GM18861 (cell line): Measurements from ENCODE around the gene TRAF3.

Source experiments
- ATAC-seq: cut with Tn5 transposase; IDR thresholded peaks from one replicate; pipeline ENCODE4 v1.9.1; 2021; ENCODE audit not compliant: unreplicated experiment

The TRAF3 gene

DNA sequence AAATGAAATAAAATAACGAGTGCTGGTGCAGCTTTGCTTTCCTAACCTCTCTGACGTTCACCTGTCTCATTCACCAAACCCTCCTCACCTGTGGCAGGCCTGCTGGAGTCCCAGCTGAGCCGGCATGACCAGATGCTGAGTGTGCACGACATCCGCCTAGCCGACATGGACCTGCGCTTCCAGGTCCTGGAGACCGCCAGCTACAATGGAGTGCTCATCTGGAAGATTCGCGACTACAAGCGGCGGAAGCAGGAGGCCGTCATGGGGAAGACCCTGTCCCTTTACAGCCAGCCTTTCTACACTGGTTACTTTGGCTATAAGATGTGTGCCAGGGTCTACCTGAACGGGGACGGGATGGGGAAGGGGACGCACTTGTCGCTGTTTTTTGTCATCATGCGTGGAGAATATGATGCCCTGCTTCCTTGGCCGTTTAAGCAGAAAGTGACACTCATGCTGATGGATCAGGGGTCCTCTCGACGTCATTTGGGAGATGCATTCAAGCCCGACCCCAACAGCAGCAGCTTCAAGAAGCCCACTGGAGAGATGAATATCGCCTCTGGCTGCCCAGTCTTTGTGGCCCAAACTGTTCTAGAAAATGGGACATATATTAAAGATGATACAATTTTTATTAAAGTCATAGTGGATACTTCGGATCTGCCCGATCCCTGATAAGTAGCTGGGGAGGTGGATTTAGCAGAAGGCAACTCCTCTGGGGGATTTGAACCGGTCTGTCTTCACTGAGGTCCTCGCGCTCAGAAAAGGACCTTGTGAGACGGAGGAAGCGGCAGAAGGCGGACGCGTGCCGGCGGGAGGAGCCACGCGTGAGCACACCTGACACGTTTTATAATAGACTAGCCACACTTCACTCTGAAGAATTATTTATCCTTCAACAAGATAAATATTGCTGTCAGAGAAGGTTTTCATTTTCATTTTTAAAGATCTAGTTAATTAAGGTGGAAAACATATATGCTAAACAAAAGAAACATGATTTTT is 128.2 kb downstream of the TRAF3 start:
- ATAC-seq = no peak

DNA sequence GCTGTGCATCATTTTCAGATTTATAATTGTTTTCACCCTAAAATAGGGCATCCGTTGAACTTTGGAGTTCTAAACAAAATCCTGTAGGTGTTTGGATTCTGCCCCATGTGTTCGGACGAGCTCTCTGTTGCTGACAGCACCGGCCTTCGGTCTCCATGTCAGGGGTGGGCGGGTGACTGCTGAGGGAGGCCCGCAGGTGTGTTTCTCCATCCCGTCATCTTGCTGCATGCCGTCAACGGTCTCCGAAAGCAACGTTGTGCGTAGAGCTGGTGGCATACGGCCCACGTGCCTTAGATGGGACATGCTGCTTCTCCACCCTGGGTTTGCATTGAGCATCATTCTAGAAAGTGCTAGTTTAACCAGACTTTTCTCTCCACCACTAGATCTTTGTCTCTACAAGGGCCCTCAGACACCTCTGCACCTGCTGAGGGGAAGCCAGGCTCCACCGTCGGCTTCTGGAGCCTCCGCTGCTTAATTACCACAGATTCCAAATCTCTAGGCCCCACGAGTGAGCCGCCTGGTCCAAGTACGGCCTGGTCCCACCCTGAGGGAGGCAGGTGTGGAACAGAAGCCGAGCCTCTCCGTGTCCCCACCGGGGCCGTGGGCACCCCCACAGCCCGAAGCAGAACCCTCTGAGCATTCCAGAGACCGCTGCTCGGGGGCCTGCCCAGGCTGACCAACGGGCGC is 129.5 kb downstream of the TRAF3 start:
- no peak for ATAC-seq

DNA sequence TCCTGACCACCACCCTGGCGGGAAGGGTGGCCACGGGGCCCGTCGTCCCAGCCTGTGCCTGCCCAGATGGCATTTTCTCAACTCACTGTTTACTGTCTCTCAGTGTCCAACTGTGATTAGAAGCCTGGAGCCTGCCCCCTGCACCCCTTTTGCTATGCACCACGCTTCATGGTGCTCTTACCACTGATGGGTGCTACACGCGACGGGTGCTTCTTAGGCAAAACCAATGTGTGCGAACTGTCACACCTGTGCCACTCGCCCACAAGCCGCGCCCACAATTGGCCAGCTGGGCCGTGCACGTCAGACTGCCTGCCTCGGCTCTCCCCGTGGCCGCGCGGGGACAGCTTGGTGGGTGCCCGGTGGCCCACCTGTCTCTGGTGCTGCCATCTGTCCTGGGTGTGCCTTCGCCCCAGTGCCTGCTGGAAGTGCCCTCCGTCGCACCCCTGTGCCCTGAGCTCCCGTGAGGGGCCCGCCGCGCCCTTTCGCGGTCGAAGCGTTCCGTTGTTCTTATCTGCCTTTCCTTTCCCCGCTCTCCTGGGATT is 130.1 kb downstream of the TRAF3 start:
- ATAC-seq = no peak

DNA sequence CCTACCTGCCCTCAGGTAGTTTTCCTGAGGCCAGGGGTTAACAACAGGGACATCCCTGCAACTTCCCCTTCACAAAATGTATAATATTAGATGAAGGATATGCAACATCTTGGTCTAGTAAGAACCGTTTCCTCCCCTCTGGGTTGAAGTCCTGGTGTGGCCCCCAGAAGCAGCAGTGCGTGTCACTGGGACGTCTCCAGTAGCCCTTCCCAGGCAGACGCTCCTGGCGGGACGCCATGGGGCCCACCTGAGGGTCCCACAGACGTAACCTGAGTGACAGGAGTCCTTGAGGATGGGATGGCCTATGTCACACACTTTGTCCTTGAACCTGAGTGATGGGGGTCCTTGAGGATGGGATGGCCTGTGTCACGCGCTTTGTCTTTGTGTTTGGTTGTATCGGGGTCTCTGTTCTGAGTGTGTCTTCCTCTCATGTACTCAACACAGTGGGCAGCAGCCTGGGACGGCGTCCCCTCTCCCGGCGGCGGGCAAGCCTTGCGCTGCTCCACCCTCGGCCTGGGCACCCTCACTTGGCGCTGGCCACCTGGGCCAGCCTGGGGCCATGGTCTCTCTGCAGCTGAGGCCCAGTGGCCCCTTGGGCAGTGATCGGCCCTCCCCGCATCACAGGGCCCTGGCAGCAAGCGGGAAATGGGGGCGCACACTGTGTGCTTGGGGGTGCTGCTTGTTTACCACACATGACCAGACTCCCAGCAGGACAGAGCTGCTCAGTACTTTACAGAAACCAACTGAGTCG is 130.9 kb downstream of the TRAF3 start:
- no peak for ATAC-seq

DNA sequence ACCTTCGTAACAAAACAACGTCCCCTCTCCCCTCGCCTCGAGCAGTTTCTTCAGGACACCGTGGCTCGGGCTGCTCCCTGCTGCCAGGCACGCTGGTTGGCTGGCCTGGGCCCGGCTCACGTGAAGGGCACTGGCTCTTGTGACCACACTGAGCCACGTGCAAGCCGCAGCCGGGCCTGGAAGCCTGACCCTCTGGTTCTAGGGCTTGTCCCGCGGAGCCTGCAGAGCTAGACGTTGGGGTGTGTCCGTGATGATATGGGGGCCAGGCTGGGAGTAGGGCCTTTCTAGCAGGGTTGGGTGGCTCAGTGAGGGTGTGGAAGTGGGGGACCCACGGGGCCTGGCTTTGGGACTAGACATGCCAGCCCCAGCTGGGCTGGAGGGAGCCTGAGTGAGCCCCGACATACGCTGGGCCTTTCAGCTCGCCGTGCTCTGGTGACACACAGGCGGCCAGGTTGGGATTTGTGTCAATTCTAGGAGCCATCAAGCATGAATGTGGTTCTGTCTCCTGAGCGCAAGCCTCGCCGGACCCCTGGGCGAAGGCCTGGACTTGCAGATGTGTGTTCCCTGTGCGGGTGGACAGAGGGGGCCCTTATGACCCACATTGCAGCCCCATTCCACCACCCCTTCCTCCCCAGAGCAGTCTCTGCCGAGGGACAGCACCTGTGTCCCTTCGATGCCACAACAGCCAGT is 131.7 kb downstream of the TRAF3 start:
- ATAC-seq = no peak

DNA sequence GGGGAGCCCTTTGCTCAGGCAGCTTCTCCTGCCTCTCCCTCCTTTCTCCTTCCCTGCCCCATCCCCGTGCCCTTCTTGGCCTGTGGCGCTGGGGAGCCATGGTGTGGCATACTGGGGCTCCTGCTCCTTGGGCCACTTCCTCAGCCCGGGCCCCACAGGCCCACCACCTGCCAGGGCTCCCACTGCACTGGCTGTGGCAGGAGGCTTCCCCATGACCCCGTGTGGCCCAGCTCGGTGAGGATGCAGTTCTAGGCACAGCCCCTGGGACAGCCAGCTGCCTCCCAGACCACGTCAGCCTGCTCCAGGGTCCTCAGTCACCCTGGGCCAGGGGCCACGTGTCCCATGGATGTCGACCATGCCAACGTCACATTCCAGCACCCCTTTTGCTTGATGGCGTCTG is 132.2 kb downstream of the TRAF3 start:
- no peak for ATAC-seq

DNA sequence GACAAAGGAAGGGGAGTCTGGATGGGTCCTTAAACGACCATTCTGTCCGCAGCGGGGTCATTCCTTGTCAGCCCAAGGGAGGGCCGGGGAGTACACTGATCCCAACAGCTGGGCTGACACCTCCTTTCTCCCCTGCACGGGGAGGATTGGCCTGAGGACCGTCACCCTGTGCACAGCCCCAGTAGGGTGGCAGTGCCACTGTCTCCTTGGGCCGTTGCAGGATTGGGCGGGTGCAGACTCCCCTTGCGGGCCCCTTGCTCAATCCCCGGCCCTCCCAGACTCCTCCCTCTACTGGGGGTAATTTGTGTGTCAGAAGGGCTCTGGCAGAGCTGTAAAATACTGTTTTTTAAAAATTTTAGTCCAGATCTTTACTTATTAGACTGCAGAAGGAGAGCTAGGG is 132.7 kb downstream of the TRAF3 start:
- no peak for ATAC-seq

DNA sequence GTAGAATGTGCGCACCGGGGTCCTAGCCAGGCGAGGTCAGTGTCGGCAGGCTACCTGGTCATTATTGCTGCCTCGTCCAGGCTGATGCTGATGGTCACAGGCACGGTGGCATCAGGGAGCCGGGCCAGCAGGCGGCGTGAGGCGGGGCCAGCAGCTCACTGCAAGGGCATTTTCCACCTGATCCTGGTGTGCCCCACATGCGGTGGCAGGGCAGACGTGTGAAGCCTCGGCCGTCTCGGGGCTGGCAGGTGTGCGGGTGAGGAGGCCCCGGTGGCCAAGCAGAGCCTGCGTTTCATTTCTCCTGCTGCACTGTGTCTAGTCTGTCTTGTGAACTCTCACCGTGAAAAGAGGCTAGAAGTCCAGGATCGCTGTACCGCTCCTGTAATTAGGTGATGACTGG is 133.2 kb downstream of the TRAF3 start:
- no peak for ATAC-seq

DNA sequence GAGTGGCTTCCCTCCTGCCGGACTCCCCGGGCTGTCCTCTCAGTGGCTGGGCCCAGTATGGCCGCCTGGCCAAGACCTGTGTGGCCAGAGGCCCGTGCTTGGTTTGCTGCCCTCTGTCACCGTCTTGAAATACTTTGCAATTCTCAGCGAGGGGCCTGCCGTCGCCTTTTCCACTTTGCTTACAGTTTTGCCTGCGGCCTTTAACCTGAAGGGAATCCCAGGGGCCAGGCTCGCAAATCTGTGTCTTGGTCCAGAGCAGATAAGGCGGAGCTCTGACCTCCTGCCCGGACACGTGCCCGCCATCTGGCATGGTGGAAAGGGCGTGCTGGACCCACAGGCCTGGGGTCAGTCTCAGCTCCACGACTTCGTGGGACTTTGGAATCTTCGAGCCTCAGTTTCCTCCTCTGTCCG is 134.3 kb downstream of the TRAF3 start:
- no peak for ATAC-seq

DNA sequence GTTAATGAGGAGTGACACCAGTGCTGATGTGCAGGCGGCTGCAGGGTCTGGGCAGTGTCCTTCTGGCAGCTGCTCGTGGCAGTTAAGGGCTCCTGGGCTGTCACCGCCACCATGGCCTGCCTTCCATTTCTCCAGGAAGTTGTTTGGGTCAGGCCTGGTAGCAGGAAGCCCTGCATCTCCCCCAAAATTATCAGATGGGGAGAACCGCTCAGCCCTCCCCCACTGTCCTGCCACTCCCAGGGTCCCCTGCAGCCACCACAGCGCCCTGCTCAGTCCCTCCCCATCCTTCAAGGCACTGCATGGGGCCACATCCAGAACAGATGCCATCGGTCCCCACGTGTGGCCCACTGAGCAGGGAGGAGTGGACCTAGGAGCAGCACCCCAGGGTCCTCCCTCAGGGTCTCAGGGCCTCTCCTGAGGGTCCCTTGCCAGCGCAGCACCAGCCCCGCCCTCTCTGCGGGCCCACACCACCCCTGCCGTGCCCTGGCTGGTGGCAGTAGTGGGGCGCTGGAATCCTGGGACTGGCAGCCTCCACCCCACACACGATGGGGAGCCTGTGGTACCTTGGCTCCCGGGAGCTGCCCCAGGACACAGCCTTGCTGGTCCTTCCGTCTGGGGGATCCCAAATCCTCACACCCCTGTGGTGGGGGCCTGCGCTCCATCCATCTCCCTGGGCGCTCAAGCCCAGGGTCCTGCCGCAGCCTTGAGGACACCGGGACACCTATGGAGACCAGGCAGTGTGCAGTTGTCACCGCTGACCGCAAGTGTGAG is 134.9 kb downstream of the TRAF3 start:
- no peak for ATAC-seq

DNA sequence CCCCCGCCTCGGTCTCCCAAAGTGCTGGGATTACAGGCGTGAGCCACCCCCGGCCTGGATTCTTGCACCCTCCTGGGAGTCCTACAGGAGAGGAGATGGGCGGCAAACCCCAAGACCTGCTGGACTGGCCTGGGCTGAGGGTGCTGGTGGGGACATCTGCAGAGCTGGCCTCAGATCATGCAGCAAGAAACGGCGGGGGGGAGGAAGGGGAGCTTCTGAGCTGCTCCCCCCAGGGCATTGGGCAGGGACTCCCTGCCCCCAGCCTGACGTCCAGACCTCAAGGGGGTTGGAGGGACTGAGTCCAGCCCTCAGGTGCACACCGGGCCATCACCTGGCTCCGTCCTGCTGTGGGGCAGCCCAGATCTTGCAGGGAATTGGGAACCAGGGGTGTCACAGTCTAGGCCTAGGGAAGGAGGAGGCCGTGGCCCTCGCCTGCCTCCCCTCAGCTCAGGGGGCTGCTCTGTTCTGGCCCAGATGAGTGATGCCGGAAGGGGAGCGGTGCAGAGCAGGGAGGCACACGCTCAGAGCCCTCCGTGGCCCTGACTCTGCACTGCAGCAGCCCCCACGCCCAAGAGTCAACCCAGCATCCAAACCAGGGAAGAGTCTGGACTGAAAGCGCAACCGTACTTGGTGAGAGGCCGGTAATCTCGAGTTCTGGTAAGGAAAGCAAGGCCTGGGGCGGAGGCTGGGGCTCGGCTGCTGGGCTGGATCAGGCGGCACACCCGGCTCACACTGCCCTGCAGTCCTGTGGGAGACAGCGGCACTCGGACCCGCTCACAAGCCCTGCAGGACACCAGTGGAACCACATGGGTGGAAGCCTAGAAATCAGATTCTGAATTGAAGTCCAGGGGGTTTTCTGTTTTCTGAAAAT is 136.3 kb downstream of the TRAF3 start:
- no peak for ATAC-seq

DNA sequence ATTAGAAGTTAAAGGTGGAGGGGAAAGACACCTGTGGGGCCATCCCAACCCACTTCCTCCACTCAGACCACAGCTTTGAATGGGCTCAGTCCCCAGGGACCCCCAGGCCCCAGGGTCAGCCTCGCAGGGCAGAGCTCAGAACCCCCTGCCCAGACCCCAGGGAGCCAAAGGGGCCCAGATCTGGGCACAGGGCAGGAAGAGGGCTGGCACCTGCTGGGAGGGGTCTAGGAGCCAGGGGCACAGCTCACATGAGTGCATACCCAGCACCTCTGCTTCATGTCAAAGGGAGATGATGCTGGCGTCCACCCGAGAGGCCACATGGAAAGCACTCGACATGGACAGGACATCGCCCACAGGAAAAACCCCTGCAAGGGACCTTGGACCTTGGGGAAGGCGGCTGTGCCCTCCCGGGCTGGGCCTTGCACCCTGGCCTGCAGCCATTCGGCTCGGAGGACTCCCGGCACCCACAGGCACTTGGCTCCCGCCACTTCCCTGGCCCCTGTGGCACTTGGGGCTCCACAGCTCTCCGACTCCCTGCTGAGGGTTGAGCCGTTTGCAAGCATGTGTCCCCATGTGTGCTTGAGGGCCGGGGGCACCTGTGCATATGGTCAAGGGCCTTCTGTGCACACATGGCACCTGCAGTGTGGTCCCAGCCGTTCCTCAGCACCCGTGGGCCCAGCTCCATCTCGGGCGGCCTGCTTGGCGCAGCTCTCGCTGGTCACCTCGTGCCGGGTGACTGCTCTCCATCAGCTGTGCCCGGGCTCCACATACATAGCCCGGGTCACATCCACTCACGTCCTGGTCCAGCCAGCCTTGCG is 137.4 kb downstream of the TRAF3 start:
- no peak for ATAC-seq

DNA sequence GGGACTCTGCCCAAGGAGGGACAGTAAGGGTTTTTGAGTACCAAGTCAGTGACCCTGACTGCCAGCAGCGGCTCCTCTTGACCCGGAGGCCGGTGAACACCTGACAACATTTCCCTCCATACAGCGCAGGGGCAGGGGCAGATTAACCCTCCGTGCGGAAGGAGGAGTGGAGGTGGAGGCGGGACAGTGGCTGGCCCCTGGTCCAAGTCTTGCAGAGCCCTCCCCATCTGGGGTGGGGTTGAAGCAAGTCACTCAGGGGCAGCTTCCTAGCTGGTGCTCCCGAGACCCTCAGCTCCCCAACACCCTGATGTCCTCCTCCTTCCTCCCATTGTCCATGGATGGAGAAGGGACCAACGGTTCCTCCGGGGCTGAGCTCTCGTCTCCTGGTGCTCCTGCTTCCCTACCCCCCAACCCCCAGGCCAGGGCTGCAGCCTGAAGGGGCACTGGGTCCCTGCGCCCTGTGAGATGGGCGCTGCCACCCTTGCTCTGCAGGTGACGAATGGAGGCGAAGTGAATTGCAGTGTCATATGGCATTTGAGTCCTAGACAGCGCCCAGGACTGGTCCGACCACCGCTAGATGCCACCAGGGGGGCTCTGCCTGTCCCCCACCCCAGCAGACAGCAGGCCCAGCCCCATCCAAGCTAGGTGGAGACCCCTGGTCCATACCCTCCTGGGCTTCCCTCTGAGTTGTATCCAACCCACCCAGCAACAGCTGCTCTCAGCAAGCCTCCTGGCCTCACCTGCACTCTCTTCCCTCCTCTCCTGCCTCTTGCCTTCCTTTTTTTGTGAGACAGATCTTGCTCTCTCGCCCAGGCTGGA is 138.3 kb downstream of the TRAF3 start:
- ATAC-seq = no peak

DNA sequence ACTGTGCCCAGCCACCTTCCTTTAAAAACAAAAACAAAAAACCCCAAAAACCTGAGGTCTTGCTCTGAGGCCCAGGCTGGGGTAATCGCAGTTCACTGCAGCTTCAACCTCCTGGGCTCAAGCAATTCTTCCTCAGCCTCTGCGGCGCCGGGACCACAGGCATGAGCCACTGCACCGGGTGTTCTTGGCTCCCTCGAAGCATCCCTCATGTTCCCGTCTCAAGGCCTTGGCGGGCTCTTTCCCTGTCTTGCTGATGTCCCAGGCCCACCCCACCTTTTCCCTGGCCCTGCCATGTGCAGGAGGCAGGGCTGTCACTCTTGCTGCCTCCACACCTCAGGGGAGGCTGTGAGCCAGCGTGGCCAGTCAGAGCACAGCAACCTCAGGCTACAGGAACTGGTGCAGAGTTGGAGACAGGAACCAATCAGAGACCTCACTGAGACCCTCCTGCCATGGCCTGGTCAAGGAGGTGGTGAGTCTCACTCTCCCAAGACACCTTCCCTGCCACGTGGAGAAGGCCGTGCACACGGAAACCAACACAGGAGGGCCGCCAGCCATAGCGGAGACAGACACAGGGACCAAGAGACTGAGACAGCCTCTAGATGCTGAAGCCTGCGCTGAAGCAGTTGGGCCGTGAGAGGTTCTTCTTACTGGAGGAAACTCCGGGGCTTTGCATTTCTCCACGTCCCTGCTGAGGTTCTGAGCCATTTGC is 139.3 kb downstream of the TRAF3 start:
- no peak for ATAC-seq

DNA sequence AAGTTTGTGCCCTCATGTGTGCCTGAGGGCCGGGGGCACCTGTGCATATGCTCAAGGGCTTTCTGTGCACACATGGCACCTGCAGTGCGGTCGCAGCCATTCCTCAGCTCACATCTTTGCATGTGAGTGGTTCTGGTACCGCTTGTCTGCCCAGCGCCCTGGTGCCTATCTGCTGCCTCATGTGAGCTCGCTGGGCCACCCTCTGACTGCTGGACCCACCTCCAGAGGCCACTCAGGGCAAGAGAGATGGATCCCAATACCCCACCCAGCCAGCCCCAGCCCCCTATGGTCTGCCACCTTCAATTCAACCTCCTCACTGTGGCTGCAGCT is 139.8 kb downstream of the TRAF3 start:
- no peak for ATAC-seq

DNA sequence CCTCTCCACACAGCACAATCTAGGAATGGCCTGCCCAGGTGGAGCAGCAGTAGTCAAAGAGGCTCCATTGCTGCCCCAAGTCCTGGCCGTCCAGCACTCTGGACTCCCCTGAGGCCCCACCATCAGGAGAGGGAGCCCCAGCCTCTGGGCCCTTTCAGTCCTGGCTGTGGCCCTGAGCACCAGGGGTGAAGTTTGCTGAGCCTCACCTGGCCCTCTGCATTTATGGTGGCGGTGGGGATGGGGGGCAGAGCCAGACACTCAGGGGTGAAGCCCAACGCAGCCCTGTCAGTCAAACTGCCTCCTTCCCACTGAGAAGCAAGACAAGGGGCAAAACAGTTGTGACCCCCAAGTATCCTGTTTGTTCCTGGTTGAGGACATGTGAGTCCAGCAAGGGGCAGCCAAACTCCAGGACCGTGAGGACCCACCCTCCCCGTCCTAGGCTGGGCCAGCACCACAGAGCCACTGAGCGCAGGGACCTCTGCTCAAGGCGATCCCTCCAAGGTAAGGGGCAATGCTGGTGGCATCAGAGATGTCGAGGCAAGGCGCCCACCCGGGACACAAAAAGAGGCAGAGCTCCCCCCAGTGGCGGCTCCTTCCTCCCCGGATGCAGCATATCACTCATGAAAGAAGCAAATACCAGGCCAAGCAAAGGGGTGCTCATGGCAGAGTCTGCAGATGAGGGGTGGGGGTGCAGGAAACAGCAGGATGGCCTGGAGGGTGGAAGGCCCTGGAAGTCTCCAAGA is 140.4 kb downstream of the TRAF3 start:
- no peak for ATAC-seq
